ENCODE measurements around the gene DCLRE1C. TPM values are rescaled to one million over a fixed set of nuclear protein-coding genes. Genes with fewer than 3 reads are reported as not detected.

Gene DCLRE1C
- total and polyA plus RNA-seq, 9 of the 15 experiments (the other 6 are each of a cell fraction or from before 2014, with no cell fraction given), result 8.8 to 22.2 (median 13.9) TPM

DNA sequence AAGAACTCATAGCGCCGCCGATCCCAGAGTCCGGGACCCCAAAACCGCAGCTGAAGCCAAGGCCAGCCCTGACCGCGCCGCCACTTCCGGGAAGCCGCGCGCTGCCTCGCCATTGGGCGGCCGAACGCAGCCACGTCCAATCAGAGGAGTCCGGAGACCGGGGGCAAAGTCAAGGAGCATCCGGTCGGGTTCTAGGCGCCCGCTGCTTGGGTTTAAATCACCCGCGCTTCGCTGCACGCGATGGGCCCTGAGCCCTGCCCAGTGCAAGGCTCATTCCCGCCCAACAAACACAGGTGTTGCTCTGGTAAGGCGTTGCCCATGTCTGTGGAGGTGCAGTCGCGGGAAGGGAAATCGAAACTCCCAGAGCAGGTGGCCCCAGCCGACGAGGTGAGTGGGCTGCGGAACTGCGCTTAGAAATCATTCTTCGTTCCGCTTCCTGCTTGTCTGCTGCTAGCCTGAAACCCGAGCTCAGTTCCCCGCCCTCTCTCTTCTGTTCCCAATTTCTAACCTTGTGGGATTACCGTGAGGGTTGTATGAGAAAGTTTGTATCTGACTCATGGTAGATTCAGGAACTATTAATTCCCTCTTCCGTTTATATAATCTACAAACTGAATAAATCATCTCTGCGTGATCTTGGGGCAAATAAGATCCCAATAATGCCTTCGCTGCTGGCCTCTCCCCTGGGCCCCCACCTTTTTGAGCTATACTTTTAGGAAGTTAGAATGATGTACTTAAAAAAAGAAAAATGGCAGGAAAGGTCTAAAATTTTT lies at the start of gene DCLRE1C (continued):
- no peak for TF ChIP-seq XRCC3 (IDR thresholded peaks at IDR 0.05)
- TF ChIP-seq ZNF24 (IDR thresholded peaks at IDR 0.05), result no peak
- TF ChIP-seq, protein P1, sequence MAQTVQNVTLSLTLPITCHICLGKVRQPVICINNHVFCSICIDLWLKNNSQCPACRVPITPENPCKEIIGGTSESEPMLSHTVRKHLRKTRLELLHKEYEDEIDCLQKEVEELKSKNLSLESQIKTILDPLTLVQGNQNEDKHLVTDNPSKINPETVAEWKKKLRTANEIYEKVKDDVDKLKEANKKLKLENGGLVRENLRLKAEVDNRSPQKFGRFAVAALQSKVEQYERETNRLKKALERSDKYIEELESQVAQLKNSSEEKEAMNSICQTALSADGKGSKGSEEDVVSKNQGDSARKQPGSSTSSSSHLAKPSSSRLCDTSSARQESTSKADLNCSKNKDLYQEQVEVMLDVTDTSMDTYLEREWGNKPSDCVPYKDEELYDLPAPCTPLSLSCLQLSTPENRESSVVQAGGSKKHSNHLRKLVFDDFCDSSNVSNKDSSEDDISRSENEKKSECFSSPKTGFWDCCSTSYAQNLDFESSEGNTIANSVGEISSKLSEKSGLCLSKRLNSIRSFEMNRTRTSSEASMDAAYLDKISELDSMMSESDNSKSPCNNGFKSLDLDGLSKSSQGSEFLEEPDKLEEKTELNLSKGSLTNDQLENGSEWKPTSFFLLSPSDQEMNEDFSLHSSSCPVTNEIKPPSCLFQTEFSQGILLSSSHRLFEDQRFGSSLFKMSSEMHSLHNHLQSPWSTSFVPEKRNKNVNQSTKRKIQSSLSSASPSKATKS (CRISPR knock-in tag; IDR thresholded peaks at IDR 0.05), result no peak
- TF ChIP-seq MCM5 (IDR thresholded peaks at IDR 0.05; ENCODE audit: low read depth), result no peak
- TF ChIP-seq, protein P2, sequence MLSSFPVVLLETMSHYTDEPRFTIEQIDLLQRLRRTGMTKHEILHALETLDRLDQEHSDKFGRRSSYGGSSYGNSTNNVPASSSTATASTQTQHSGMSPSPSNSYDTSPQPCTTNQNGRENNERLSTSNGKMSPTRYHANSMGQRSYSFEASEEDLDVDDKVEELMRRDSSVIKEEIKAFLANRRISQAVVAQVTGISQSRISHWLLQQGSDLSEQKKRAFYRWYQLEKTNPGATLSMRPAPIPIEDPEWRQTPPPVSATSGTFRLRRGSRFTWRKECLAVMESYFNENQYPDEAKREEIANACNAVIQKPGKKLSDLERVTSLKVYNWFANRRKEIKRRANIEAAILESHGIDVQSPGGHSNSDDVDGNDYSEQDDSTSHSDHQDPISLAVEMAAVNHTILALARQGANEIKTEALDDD (IDR thresholded peaks at IDR 0.05), result no peak
- TF ChIP-seq, protein P3, sequence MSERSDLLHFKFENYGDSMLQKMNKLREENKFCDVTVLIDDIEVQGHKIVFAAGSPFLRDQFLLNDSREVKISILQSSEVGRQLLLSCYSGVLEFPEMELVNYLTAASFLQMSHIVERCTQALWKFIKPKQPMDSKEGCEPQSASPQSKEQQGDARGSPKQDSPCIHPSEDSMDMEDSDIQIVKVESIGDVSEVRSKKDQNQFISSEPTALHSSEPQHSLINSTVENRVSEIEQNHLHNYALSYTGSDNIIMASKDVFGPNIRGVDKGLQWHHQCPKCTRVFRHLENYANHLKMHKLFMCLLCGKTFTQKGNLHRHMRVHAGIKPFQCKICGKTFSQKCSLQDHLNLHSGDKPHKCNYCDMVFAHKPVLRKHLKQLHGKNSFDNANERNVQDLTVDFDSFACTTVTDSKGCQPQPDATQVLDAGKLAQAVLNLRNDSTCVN (CRISPR knock-in tag; IDR thresholded peaks at IDR 0.05), result no peak
- TF ChIP-seq ARID1B (IDR thresholded peaks at IDR 0.05), result peak; percentile 60
- TF ChIP-seq ZNF507 (tag; conservative IDR thresholded peaks at IDR 0.05), result no peak
- TF ChIP-seq YY1 (IDR thresholded peaks at IDR 0.05; ENCODE audit: borderline replicate concordance in 1 of 3, control insufficient read depth in 1 of 3, extremely low read depth in 1 of 3, insufficient read depth in 3 of 3, insufficient read length in 1 of 3, insufficient replicate concordance in 2 of 3, low read depth in 1 of 3, low read length in 2 of 3), result no peak
- TF ChIP-seq, protein P4, sequence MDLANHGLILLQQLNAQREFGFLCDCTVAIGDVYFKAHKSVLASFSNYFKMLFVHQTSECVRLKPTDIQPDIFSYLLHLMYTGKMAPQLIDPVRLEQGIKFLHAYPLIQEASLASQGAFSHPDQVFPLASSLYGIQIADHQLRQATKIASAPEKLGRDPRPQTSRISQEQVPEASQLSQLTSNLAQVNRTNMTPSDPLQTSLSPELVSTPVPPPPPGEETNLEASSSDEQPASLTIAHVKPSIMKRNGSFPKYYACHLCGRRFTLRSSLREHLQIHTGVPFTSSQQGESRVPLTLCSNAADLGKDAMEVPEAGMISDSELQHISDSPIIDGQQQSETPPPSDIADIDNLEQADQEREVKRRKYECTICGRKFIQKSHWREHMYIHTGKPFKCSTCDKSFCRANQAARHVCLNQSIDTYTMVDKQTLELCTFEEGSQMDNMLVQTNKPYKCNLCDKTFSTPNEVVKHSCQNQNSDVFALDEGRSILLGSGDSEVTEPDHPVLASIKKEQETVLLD (IDR thresholded peaks at IDR 0.05), result no peak
- TF ChIP-seq, protein P5, sequence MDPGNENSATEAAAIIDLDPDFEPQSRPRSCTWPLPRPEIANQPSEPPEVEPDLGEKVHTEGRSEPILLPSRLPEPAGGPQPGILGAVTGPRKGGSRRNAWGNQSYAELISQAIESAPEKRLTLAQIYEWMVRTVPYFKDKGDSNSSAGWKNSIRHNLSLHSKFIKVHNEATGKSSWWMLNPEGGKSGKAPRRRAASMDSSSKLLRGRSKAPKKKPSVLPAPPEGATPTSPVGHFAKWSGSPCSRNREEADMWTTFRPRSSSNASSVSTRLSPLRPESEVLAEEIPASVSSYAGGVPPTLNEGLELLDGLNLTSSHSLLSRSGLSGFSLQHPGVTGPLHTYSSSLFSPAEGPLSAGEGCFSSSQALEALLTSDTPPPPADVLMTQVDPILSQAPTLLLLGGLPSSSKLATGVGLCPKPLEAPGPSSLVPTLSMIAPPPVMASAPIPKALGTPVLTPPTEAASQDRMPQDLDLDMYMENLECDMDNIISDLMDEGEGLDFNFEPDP (CRISPR knock-in tag; IDR thresholded peaks at IDR 0.05), result no peak
- peak; percentile 84 for TF ChIP-seq POLR2H (tag; IDR thresholded peaks at IDR 0.05; ENCODE audit: low read depth)
- TF ChIP-seq BHLHE40 (IDR thresholded peaks at IDR 0.05; ENCODE audit: low read length), result peak; percentile 75
- no peak for TF ChIP-seq ZNF274 (IDR thresholded peaks at IDR 0.05; ENCODE audit: borderline replicate concordance, low read depth, low read length)
- no peak for TF ChIP-seq ZFPM2 (CRISPR knock-in tag; IDR thresholded peaks at IDR 0.05)
- TF ChIP-seq ZNF217 (CRISPR knock-in tag; IDR thresholded peaks at IDR 0.05), result no peak
- no peak for TF ChIP-seq RHOXF2B (CRISPR knock-in tag; conservative IDR thresholded peaks at IDR 0.05)
- TF ChIP-seq, protein P6, sequence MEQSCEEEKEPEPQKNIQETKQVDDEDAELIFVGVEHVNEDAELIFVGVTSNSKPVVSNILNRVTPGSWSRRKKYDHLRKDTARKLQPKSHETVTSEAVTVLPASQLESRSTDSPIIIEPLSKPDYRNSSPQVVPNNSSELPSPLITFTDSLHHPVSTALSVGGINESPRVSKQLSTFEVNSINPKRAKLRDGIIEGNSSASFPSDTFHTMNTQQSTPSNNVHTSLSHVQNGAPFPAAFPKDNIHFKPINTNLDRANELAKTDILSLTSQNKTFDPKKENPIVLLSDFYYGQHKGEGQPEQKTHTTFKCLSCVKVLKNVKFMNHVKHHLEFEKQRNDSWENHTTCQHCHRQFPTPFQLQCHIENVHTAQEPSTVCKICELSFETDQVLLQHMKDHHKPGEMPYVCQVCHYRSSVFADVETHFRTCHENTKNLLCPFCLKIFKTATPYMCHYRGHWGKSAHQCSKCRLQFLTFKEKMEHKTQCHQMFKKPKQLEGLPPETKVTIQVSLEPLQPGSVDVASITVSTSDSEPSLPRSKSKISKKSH (CRISPR knock-in tag; IDR thresholded peaks at IDR 0.05), result no peak
- TF ChIP-seq PHF20 (IDR thresholded peaks at IDR 0.05; ENCODE audit: partially characterized antibody), result peak; percentile 84
- TF ChIP-seq ZZZ3 (IDR thresholded peaks at IDR 0.05), result no peak
